Aorta (tissue), 5 donors: ENCODE results near the gene NUP93. TPM values are rescaled to one million over a fixed set of nuclear protein-coding genes. Genes with fewer than 3 reads are reported as not detected.

ENCODE experiments used
- ATAC-seq: fragments of 200-7000 bp; cut with Tn5 transposase; one replicate; pipeline ENCODE4 v1.9.1; 2022; ENCODE audit warnings: moderate library complexity; ENCODE audit not compliant: low FRiP score
- DNase-seq, 2 donors: peaks; one replicate each; pipeline ENCODE4 v3.0.0-alpha.2; 2020
- H3K27ac ChIP-seq, 2 donors: one replicate each; pipeline ENCODE4 v1.5.1; 2013; ENCODE audit warnings: low read length in 2 of 2, mild to moderate bottlenecking in 2 of 2, moderate library complexity in 2 of 2, control low read depth in 1 of 2, inconsistent platforms in 1 of 2, low read depth in 1 of 2
- H3K27me3 ChIP-seq, 2 donors: one replicate each; pipeline ENCODE4 v1.6.1; 2013; ENCODE audit warnings: control low read depth in 1 of 2, low read length in 1 of 2, mild to moderate bottlenecking in 1 of 2, moderate library complexity in 1 of 2; ENCODE audit not compliant: insufficient read depth in 2 of 2, control insufficient read depth in 1 of 2
- H3K36me3 ChIP-seq, 2 donors: one replicate each; pipeline ENCODE4 v1.6.1; 2013; ENCODE audit warnings: control low read depth in 1 of 2, low read length in 1 of 2, mild to moderate bottlenecking in 1 of 2; ENCODE audit not compliant: insufficient read depth in 2 of 2, control insufficient read depth in 1 of 2
- H3K4me1 ChIP-seq, 2 donors: one replicate each; pipeline ENCODE4 v1.6.1; 2013; ENCODE audit warnings: low read length in 2 of 2, control low read depth in 1 of 2, mild to moderate bottlenecking in 1 of 2, moderate library complexity in 1 of 2; ENCODE audit not compliant: insufficient read depth in 2 of 2, control insufficient read depth in 1 of 2
- H3K4me3 ChIP-seq, 2 donors: one replicate each; pipeline ENCODE4 v1.5.1; 2013; ENCODE audit warnings: low read length in 2 of 2, control low read depth in 1 of 2, mild to moderate bottlenecking in 1 of 2
- H3K9me3 ChIP-seq: one replicate; pipeline ENCODE4 v1.6.1; 2013; ENCODE audit warnings: mild to moderate bottlenecking, low read length; ENCODE audit not compliant: control insufficient read depth
- WGBS, 2 donors: extraction: QIAGEN DNeasy Blood & Tissue Kit; methylation state at CpG; one replicate each; pipeline ENCODE4 v1.1.7; 2013; 5-methylcytosine and 5-hydroxymethylcytosine counted together
- intact Hi-C, 2 donors: fragments of 100-400 bp; cut with DNase I; formaldehyde crosslinking; loops; one replicate each; pipeline versions ENCODE4 v1.14.2 to v1.15.0; 2022
- polyA plus RNA-seq, 2 donors: library from polyadenylated mRNA; stranded (reverse); fragments of 200-250 nt; gene quantifications; one replicate each; pipeline ENCODE4 v1.2.3, GENCODE V29; 2013
- total RNA-seq, 2 donors: library from RNA; stranded (reverse); fragmentation: NEBNext Ultra II Directional; extraction: Animal tissue kit (Norgen Biotek cat#: 25700); gene quantifications; one replicate each; pipeline ENCODE4 v1.2.1, GENCODE V29; 2021
- donor health status: healthy with polysubstance abuse.
- donor health status: Bipolar disorder and iron deficiency.
- donor health status: DM: no; HTN: no; CAD: no.
- donor health status: DM: no; HTN: no; CAD: no.
- donor health status: DM: yes; HTN: yes; CAD: no.

Gene NUP93
- total and polyA plus RNA-seq, 4 donors, result 32.9 to 57.5 (median 43.8) TPM

DNA sequence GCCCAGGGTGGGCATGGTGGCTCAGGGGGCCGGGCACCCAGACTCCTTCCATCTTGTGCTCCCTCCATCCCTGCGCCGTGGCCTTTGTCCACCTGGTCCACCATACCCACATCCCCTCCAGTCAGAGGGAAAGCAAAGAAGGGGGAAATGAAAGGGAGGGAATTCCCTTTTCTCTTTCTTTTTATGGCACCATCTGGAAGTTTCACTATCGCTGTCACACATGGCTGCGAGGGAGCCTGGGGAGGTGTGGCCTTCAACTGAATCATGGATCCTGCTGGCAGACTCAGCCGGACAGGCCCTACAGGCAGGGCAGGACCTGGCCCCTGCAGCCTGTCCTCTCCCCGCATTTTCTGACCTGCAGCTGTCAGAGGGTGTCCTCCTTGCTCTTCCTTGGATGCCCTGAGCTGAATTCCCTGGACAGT, 141.3 kb downstream of the NUP93 start:
- Histone ChIP-seq H3K27ac (no peak overlapping the region), H3K9me3 (no peaks in the 10 kb centered on the region), H3K36me3 (no peaks in the 10 kb centered on the region), H3K27me3 (no peaks in the 10 kb centered on the region), H3K4me1 (no peaks in the 10 kb centered on the region), H3K4me3 (no peak overlapping the region)
- ATAC-seq (no peak), DNase-seq (peak in 1 of 2 donors; percentile 65)
- WGBS, 2 donors, result 77 to 80% methylated on average over 7 of the region's 7 CpGs
- intact Hi-C loops, result no loop called here

DNA sequence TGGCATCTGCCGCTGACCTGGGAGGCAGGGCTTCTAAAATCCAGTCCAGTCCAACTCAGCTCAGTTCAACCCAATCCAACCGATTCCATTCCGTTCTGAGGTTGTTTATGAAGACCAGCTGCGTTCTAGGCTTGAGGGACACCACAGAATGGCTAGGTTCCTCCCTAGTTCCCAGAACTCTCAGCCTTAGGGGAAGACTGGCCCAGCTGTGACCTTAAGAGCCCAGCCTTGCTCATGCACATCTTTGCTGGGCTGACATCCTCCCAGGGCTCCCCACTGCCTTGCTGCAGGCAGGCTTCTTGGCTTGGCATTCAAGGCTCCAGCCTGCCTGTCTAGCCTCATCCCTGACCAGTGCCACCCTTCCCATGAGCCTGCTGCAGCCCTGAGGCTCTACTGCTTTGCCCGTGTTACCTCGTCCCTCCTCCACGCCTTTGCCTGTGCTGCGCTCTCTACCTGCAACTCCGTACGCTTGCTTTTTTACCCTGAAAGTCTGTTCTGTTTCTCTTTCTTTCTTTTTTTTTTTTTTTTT, 143.0 kb downstream of the NUP93 start:
- Histone ChIP-seq H3K36me3 (no peaks in the 10 kb centered on the region), H3K4me1 (no peaks in the 10 kb centered on the region), H3K4me3 (no peak overlapping the region), H3K9me3 (no peaks in the 10 kb centered on the region), H3K27ac (no peak overlapping the region), H3K27me3 (no peaks in the 10 kb centered on the region)
- WGBS, 2 donors, result 92 to 93% methylated on average over 10 of the region's 10 CpGs
- intact Hi-C loops, result no loop called here
- peak in 1 of 2 donors; percentile 60 for DNase-seq
- ATAC-seq, result no peak

DNA sequence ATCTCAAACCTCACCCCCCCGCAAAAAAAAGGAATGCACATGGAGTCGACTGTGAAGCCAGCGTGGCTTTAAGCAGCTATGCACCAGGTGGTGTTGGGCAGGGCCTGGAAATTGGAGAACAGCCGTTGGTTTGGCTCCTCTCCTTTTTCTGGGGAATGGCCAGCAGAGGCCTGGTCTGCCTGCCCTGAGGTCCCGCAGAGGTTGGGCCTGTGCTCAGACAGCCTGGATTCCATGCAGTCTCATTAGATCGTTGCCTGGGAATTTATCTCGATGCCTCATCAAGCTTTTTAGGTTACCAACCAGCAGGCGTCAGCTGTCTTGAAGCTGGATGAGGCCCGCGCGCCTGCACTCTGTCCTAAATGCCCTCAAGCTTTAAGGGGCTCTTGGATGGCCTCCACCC, 144.9 kb downstream of the NUP93 start:
- Histone ChIP-seq H3K27me3 (no peaks in the 10 kb centered on the region), H3K27ac (no peak overlapping the region), H3K36me3 (no peaks in the 10 kb centered on the region), H3K4me3 (no peak overlapping the region), H3K4me1 (no peaks in the 10 kb centered on the region), H3K9me3 (no peaks in the 10 kb centered on the region)
- ATAC-seq, result no peak
- 75 to 77% methylated on average over 11 of the region's 11 CpGs for WGBS, 2 donors
- DNase-seq, result no peak
- intact Hi-C loops, result no loop called here

DNA sequence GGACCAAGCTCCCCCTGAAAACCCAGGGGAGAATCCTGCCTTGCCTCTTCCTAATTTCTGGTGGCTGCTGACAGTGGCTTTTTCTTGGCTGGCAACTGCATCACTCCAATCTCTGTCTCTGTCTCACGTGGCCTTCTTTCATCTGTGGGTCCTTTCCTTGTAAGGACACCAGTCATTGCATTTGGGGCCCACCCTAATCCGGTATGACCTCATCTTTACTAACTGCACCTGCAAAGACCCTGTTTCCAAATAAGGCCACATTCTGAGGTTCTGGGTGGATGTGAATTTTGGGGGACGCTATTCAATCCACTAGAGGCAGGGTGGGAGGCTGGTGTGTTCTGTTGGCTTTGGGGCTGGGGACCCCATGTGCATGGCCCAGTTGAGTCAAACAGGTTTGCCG, 146.1 kb downstream of the NUP93 start:
- WGBS, 2 donors, result 86 to 87% methylated on average over 4 of the region's 4 CpGs
- Histone ChIP-seq H3K4me1 (no peaks in the 10 kb centered on the region), H3K27me3 (no peaks in the 10 kb centered on the region), H3K27ac (no peak overlapping the region), H3K36me3 (no peaks in the 10 kb centered on the region), H3K9me3 (no peaks in the 10 kb centered on the region), H3K4me3 (no peak overlapping the region)
- ATAC-seq, result no peak
- intact Hi-C loops, result no loop called here
- DNase-seq, result no peak

DNA sequence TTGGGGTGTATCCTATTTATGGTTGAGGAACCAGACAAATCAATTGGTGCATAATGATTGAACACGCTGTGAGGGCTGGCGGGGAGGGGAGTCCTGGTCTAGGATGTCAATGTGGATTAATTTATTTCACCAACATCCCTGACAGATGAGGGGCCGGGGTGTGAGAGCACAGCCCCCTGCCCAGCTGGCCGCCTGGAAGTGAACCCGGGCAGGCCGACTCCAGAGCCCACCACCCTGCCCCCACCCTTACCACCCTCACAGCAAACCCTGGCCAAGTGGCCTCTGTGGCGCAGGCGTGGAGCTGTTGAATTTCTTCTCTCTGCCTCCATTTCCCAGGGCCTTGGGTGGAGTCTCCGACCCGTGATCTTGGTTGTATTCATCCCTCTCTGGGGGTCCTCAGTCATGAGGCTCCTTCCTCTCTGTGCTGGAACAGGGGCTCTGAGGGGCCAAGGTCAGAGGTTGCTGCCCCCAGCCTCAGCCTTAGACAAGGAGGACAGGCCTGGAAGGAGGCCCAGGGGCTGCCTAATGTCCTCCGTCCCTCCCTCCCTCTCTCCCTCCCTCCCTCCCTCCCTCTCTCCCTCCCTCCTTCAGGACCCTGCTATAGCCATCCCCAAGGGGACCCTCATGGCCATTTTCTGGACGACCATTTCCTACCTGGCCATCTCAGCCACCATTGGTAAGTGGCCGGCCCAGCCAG, 147.7 kb downstream of the NUP93 start:
- Histone ChIP-seq H3K27ac (no peak overlapping the region), H3K4me1 (no peaks in the 10 kb centered on the region), H3K36me3 (no peaks in the 10 kb centered on the region), H3K27me3 (no peaks in the 10 kb centered on the region), H3K9me3 (no peaks in the 10 kb centered on the region), H3K4me3 (no peak overlapping the region)
- ATAC-seq (no peak), DNase-seq (no peak)
- WGBS, 2 donors, result 89% methylated on average over 13 of the region's 13 CpGs
- intact Hi-C loops, result no loop called here

DNA sequence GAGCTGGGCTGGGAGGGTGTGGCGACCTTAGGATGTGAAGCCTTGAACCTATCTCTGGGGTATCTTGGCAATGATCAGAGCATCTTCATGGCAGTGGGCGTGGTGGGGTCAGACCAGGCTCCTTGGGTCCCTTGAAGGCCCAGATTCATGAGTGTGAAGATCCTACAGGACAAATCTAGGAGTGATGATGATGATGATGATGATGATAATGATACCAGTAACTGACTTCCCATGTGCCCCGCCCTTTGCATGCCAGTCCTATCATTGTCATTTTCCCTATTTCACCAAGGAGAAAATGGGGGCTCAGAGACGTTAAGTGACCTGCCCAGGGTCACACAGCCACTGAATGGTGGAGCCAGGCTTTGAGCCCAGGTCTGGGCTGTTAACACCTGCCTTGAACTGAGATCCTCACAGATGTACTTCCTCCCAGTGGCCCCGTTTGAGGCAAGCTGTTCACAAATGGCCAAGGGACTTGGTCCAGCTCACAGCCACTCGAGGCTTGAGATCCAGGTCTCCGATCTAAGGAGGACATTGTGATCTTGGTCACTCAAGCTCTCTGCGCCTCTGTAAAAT, 148.4 kb downstream of the NUP93 start:
- no peak overlapping the region for H3K4me3 ChIP-seq
- DNase-seq (no peak), ATAC-seq (no peak)
- no peaks in the 10 kb centered on the region for H3K27me3 ChIP-seq
- no peak overlapping the region for H3K27ac ChIP-seq
- intact Hi-C loops, result no loop called here
- 91% methylated on average over 8 of the region's 8 CpGs for WGBS, 2 donors
- no peaks in the 10 kb centered on the region for H3K36me3 ChIP-seq
- no peaks in the 10 kb centered on the region for H3K9me3 ChIP-seq
- H3K4me1 ChIP-seq, result no peaks in the 10 kb centered on the region

DNA sequence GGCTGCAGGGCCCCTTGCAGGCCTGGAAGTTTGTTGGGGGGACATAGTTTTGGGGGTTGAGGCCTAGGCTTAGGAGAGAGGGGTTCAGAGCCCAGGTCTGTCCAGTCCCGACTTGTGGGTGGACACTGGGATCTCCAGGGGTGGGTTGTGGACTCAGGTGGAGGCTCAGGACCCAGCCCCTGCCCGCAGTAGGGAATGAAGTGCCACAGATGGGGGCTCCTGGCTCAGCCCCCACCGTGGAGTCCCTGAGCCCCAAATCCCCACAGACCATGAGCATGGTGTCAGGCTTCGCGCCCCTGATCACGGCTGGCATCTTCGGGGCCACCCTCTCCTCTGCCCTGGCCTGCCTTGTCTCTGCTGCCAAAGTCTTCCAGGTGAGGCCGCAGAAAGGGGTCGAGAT, 149.3 kb downstream of the NUP93 start:
- no peaks in the 10 kb centered on the region for H3K4me1 ChIP-seq
- WGBS, 2 donors, result 93 to 94% methylated on average over 9 of the region's 9 CpGs
- no peak overlapping the region for H3K4me3 ChIP-seq
- no peak overlapping the region for H3K27ac ChIP-seq
- ATAC-seq (no peak), DNase-seq (no peak)
- intact Hi-C loops, result no loop called here
- no peaks in the 10 kb centered on the region for H3K27me3 ChIP-seq
- H3K9me3 ChIP-seq, result no peaks in the 10 kb centered on the region
- H3K36me3 ChIP-seq, result no peaks in the 10 kb centered on the region

DNA sequence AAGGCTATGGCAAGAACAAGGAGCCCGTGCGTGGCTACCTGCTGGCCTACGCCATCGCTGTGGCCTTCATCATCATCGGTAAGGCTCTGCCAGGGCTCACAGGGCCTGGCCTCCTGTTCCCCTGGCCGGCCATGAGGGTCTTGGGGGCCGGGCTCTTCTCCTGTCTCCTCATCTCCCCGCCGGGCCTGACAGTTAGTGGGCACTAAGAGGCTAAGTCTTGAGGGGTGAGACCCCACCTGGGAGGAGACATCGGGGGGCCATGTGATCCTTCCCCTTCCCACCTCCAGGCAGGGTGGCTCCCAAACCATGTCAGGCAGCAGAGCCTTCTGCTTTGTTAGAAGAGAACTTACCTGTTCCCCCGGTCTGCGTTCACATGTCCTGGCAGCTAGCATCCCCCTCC, 150.2 kb downstream of the NUP93 start:
- Histone ChIP-seq H3K27me3 (no peaks in the 10 kb centered on the region), H3K9me3 (no peaks in the 10 kb centered on the region), H3K4me1 (no peaks in the 10 kb centered on the region), H3K36me3 (no peaks in the 10 kb centered on the region), H3K27ac (no peak overlapping the region), H3K4me3 (no peak overlapping the region)
- 89 to 94% methylated on average over 12 of the region's 12 CpGs for WGBS, 2 donors
- DNase-seq (no peak), ATAC-seq (no peak)
- intact Hi-C loops, result no loop called here

DNA sequence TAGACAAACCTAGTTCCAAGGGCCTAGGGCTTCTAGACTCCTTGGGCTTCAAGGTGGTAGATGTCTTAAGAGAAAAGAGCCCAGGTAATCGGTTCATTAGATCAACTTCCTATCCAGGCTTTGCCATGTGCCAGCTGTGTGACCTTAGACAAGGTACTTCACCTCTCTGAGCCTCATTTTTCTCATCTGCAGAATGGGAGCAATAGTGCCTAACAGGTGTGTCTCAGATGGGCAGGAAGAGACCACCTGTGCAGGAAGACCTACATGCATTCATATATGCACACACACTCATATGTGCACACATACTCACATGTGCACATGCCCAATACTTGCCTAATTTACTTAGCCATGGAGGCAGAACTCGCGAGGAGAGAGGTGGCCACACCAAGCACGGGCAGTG, 150.8 kb downstream of the NUP93 start:
- ATAC-seq, result no peak
- intact Hi-C loops, result no loop called here
- Histone ChIP-seq H3K9me3 (no peaks in the 10 kb centered on the region), H3K36me3 (no peaks in the 10 kb centered on the region), H3K4me1 (no peaks in the 10 kb centered on the region), H3K27ac (no peak overlapping the region), H3K27me3 (no peaks in the 10 kb centered on the region), H3K4me3 (no peak overlapping the region)
- WGBS, 2 donors, result 90 to 95% methylated on average over 4 of the region's 4 CpGs
- DNase-seq, result no peak
